HepG2 (cell line): ENCODE results near the gene EPB41L1. TPM values are rescaled to one million over a fixed set of nuclear protein-coding genes. Genes with fewer than 3 reads are reported as not detected.

ENCODE experiments used
- ARID3A ChIP-seq: IDR thresholded peaks from 2 replicates; pipeline ENCODE4 v1.6.1; 2012; ENCODE audit warnings: low read depth, low read length, improper control_type of control experiment
- BCL3 ChIP-seq: sonication (generic); formaldehyde crosslinking; IDR thresholded peaks from 2 replicates; pipeline ENCODE4 v1.5.1; 2020; ENCODE audit warnings: mild to moderate bottlenecking, missing genetic modification reagents, moderate library complexity
- HOXD1 ChIP-seq: sonication (generic); formaldehyde crosslinking; IDR thresholded peaks from 2 replicates; pipeline ENCODE4 v1.5.0; 2020; ENCODE audit warnings: missing genetic modification reagents
- MLX ChIP-seq: IDR thresholded peaks from 2 replicates; pipeline ENCODE4 v1.6.1; 2016
- NFE2L2 ChIP-seq: fragments of 150-350 bp; IDR thresholded peaks from 2 replicates; pipeline ENCODE4 v1.6.1; 2014; ENCODE audit warnings: low read length
- NR1H2 ChIP-seq: sonication (generic); formaldehyde crosslinking; IDR thresholded peaks from 2 replicates; pipeline ENCODE4 v1.8.1; 2022; ENCODE audit warnings: low read depth, missing genetic modification reagents, borderline replicate concordance
- SIX4 ChIP-seq: sonication (generic); formaldehyde crosslinking; IDR thresholded peaks from 2 replicates; pipeline ENCODE4 v1.4.0; 2020; ENCODE audit warnings: missing genetic modification reagents
- YY1 ChIP-seq: IDR thresholded peaks from 2 replicates; pipeline ENCODE4 v1.6.1; 2011; ENCODE audit warnings: low read length, low read depth, moderate library complexity, mild to moderate bottlenecking; ENCODE audit not compliant: insufficient read depth, insufficient replicate concordance
- ZBTB2 ChIP-seq: sonication (generic); formaldehyde crosslinking; IDR thresholded peaks from 2 replicates; pipeline ENCODE4 v1.8.0; 2022; ENCODE audit warnings: low read depth, missing genetic modification reagents
- ZFX ChIP-seq: sonication (generic); formaldehyde crosslinking; IDR thresholded peaks from 2 replicates; pipeline ENCODE4 v1.4.0; 2020; ENCODE audit warnings: mild to moderate bottlenecking, low read depth, missing genetic modification reagents, moderate library complexity
- ZNF280D ChIP-seq: sonication (generic); formaldehyde crosslinking; IDR thresholded peaks from 2 replicates; pipeline ENCODE4 v1.5.1; 2020; ENCODE audit warnings: mild to moderate bottlenecking, missing genetic modification reagents
- ZNF589 ChIP-seq: sonication (generic); formaldehyde crosslinking; conservative IDR thresholded peaks from 2 replicates; pipeline ENCODE4 v1.8.0; 2022; ENCODE audit warnings: mild to moderate bottlenecking, moderate library complexity, missing genetic modification reagents
- ZNF720 ChIP-seq: sonication (generic); formaldehyde crosslinking; IDR thresholded peaks from 2 replicates; pipeline ENCODE4 v1.4.0; 2020; ENCODE audit warnings: missing genetic modification reagents
- polyA plus RNA-seq, 8 experiments: library from polyadenylated mRNA; depleted of rRNA in 3 of 8; stranded (reverse) in 7 of 8; unstranded in 1 of 8; fragments of >200 nt; fragmentation: Illumina TruSeq in 4 of 8; extraction: Trizol in 4 of 8; gene quantifications; 2 replicates each; pipeline versions ENCODE4 v1.2.1 to v1.2.3, GENCODE V29; 2011 to 2016; ENCODE audit warnings: low read depth in 4 of 8, missing spikeins in 1 of 8, mixed read lengths in 1 of 8; ENCODE audit not compliant: insufficient read depth in 1 of 8
- total RNA-seq, 5 experiments: library from RNA; depleted of rRNA; stranded (reverse); fragments of >200 nt; fragmentation: Illumina TruSeq; extraction: Trizol; gene quantifications; 2 replicates each; pipeline ENCODE4 v1.2.3, GENCODE V29; 2016; ENCODE audit warnings: low read depth in 1 of 5

EPB41L1 gene
- total and polyA plus RNA-seq, 2 of the 13 experiments (the other 11 are each of a cell fraction or from before 2014, with no cell fraction given) = 16.7 to 39.0 TPM

- TF ChIP-seq ZBTB2 (no peak), NR1H2 (CRISPR knock-in tag) (no peak), ZNF720 (CRISPR knock-in tag) (no peak), ARID3A (peak; percentile 86), MLX (CRISPR knock-in tag) (peak; percentile 68; the same call in 1 of the 2 replicates), BCL3 (CRISPR knock-in tag) (peak; percentile 89; the same call in 1 of the 2 replicates), ZNF589 (0 out of 2 replicates have a peak, but pooled peaks have one; percentile 51), SIX4 (CRISPR knock-in tag) (peak; percentile 61; the same call in 1 of the 2 replicates), YY1 (peak; percentile 32), HOXD1 (0 out of 2 replicates have a peak, but pooled peaks have one; percentile 69), ZNF280D (CRISPR knock-in tag) (peak; percentile 99), ZFX (CRISPR knock-in tag) (peak; percentile 96), NFE2L2 (no peak)
Measured at GRCh38 chr20:36183155-36183944, 28.8 kb downstream of the EPB41L1 start (continued).
